Kidney (tissue), 14 donors: Measurements from ENCODE around the gene TUBB. TPM values are rescaled to one million over a fixed set of nuclear protein-coding genes. Genes with fewer than 3 reads are reported as not detected.

Experiments
- DNase-seq, 5 donors: peaks; one replicate each; pipeline ENCODE4 v3.0.0-alpha.2; 2013 to 2020
- FAIRE-seq: peaks from 2 replicates; lab custom pipeline; 2012; peaks lifted over from hg19 to GRCh38; lab: Jason Lieb, UNC
- H3K27ac ChIP-seq, 2 donors: one replicate each; pipeline ENCODE4 v1.7.0; 2013; ENCODE audit warnings: low read depth in 2 of 2, low read length in 2 of 2, inconsistent platforms in 1 of 2
- H3K27me3 ChIP-seq: one replicate; pipeline ENCODE4 v1.7.1; 2013; ENCODE audit warnings: low read length, inconsistent platforms; ENCODE audit not compliant: control insufficient read depth, insufficient read depth
- H3K36me3 ChIP-seq, 3 donors: one replicate each; pipeline versions ENCODE4 v1.7.0 to v1.7.1; 2013; ENCODE audit warnings: low read length in 3 of 3, control low read depth in 1 of 3, inconsistent platforms in 1 of 3; ENCODE audit not compliant: insufficient read depth in 3 of 3, control insufficient read depth in 2 of 3
- H3K4me1 ChIP-seq, 3 donors: one replicate each; pipeline versions ENCODE4 v1.7.0 to v1.7.1; 2013; ENCODE audit warnings: low read length in 3 of 3, inconsistent platforms in 1 of 3, low read depth in 1 of 3; ENCODE audit not compliant: control insufficient read depth in 2 of 3, insufficient read depth in 2 of 3
- H3K4me3 ChIP-seq, 3 donors: one replicate each; pipeline versions ENCODE4 v1.7.0 to v1.8.1; 2013; ENCODE audit warnings: low read length in 3 of 3, control low read depth in 1 of 3, inconsistent platforms in 1 of 3
- H3K9ac ChIP-seq, 3 donors: one replicate each; pipeline versions ENCODE4 v1.7.0 to v1.7.1; 2013; ENCODE audit warnings: low read length in 3 of 3, control low read depth in 1 of 3, inconsistent platforms in 1 of 3
- H3K9me3 ChIP-seq, 3 donors: one replicate each; pipeline versions ENCODE4 v1.7.0 to v1.7.1; 2013; ENCODE audit warnings: low read length in 3 of 3, control low read depth in 1 of 3, inconsistent platforms in 1 of 3; ENCODE audit not compliant: control insufficient read depth in 2 of 3, insufficient read depth in 1 of 3
- intact Hi-C: fragments of 100-400 bp; cut with DNase I; formaldehyde crosslinking; loops from one replicate; pipeline ENCODE4 v1.11.1; 2022
- polyA plus RNA-seq: library from polyadenylated mRNA; stranded (reverse); fragments of 350-450 nt; fragmentation: Illumina TruSeq; extraction: RNeasy Lipid Tissue Mini Kit (QIAGEN cat#74804); gene quantifications from one replicate; pipeline ENCODE4 v1.2.3, GENCODE V29; 2014; ENCODE audit warnings: low read depth, low replicate concordance; ENCODE audit not compliant: insufficient read depth
- total RNA-seq: library from RNA; stranded (reverse); fragmentation: NEBNext Ultra II Directional; extraction: Animal tissue kit (Norgen Biotek cat#: 25700); gene quantifications from one replicate; pipeline ENCODE4 v1.2.1, GENCODE V29; 2021
- TF ChIP-seq, protein P1 (sequence below): IDR thresholded peaks from 3 replicates; pipeline ENCODE4 v1.5.1; 2012; ENCODE audit warnings: mild to moderate bottlenecking, moderate library complexity, borderline replicate concordance; ENCODE audit not compliant: insufficient read depth; ENCODE audit errors: extremely low read depth
- donor health status: control.
- donor health status: control.
- donor health status: control.
- donor health status: control.
- donor health status: control.
- donor health status: DM: yes; HTN: yes; CAD: no.
- donor health status: Normal renal cell carcinoma (clear cell type).

Gene TUBB
- total and polyA plus RNA-seq, 2 donors from 2014 or later, result 197 to 295 TPM

DNA sequence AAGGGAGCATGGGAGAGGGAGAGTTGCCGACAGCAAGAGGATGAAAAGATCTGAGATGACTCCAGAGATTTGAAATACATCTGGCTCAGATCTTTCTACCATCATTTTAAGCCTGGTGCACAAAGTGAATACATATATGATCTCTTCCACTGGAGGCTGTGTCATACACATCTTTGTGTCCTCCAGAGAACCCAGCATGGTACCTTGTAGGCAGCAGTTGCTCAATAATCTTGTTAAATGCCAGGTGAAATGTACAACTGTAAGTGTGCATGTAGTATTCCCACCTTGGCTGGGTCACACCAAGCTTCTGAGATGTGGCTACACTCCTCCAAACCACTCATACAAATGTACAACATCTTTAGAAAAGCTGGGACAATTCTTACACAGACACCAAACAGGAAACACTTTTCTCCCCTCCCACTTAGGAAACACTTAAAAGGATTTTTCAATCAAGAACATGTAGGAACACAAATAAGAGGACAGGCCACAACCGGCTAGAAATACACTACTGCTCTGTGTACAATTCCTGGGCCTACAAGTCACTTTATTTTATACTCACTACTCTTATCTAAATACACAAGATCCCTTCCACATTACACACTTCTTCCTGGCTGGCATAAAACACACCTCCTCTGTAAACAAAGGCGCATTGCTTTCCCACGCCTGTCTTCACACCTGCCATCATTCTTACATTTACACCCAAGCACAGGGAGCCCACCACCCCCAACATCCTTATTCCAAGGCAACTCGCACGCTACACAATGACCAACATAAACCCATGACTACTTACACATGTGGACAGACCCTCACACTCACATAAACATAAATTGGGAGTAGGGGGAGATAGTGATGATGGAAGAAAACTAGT is 28.0 kb downstream of the TUBB start:
- H3K4me1 ChIP-seq, result peaks cover 10 to 42% (median 40%) of the 10 kb centered on the region in 3 donors
- intact Hi-C loops, result no loop called here
- no peak overlapping the region for H3K4me3 ChIP-seq
- no peaks in the 10 kb centered on the region for H3K36me3 ChIP-seq
- H3K27me3 ChIP-seq, result no peaks in the 10 kb centered on the region
- no peak for DNase-seq
- peak overlapping the region in 1 of 3 donors; percentile 34 for H3K9ac ChIP-seq
- no peak for FAIRE-seq
- peak overlapping the region; percentile 86 to 93 for H3K27ac ChIP-seq
- H3K9me3 ChIP-seq, result no peaks in the 10 kb centered on the region
- TF ChIP-seq, protein P1, sequence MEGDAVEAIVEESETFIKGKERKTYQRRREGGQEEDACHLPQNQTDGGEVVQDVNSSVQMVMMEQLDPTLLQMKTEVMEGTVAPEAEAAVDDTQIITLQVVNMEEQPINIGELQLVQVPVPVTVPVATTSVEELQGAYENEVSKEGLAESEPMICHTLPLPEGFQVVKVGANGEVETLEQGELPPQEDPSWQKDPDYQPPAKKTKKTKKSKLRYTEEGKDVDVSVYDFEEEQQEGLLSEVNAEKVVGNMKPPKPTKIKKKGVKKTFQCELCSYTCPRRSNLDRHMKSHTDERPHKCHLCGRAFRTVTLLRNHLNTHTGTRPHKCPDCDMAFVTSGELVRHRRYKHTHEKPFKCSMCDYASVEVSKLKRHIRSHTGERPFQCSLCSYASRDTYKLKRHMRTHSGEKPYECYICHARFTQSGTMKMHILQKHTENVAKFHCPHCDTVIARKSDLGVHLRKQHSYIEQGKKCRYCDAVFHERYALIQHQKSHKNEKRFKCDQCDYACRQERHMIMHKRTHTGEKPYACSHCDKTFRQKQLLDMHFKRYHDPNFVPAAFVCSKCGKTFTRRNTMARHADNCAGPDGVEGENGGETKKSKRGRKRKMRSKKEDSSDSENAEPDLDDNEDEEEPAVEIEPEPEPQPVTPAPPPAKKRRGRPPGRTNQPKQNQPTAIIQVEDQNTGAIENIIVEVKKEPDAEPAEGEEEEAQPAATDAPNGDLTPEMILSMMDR, result no peak

DNA sequence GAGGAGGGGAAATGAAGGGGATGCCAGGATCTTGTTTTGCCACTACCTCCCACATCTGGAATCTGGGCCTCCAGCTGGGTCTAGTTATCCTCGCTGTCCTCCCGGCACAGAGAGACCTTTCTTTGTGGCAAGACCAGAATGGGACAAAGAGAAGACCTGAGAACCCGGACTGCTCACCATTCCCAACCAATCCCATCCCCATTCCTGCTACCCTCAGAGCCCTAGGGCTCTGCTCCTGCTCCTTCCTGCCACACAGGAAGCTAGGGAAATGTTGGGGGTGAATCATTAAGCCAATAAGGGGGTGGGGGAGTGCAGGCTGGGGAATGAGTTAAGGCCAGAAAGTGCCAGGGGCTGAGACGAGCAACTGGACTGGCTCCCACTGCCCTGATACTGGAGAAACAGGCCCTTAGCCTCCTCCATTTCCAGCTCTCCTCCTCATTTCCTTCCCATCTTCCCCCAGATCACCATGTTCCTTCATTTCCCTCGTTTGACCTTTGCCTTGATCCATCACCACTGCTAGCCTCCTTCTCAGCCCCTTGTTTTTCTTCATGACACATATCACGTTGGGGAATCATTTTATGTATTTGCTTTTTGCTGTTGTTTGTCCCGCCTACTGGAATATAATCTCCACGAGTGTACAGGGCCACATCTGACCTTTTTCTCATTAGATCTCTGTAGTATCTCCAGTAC is 28.8 kb downstream of the TUBB start:
- H3K4me3 ChIP-seq, result no peak overlapping the region
- H3K9ac ChIP-seq, result peak overlapping the region in 1 of 3 donors; percentile 34
- no peak for FAIRE-seq

DNA sequence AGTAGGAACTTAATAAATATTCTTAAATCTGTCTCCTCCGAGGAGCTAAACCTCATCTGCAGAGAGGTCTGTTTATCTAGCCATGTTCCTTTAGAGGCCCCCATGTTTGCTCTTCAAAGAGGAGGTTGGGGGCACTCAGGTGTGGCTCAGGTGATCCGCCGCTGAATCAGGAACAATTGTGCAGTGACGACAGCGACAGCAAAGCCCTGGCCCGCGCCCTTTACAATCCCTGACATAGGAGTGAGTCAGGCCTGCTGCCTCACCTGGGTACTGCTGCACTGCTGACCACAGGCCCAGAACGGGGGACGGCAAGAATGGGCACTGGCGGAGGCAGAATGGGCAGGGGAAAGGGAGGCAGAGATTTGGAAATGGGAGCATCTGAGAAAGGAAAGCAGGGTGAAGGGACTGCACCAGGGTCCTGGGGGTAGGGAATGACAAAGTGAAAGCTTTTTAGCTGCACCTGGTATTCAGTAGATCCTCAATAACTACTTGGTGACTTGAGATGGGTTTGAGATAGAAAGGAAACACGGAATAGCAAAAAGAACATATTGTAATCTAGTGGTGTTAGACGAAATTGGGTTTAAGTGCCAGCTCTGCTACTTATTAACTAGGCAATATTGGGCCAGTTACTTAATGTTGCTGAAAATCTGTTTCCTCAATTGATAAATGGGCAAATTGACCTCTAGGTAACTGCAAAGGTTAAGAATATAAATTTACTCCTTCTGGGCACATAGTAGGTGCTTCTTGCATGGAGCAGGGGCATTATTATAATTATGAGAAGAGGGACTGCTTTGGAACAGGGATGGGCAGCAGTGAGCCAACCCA is 29.6 kb downstream of the TUBB start:
- Histone ChIP-seq H3K27ac (peak overlapping the region; percentile 86 to 93), H3K4me3 (peak overlapping the region in 1 of 3 donors; percentile 12), H3K36me3 (no peaks in the 10 kb centered on the region), H3K4me1 (peaks cover 10 to 44% (median 40%) of the 10 kb centered on the region in 3 donors), H3K9me3 (no peaks in the 10 kb centered on the region), H3K9ac (peak overlapping the region in 1 of 3 donors; percentile 57), H3K27me3 (no peaks in the 10 kb centered on the region)
- FAIRE-seq (no peak), DNase-seq (peak in 3 of 5 donors; percentile 45 to 93 (median 51))
- TF ChIP-seq, protein P1, result peak; percentile 4
- intact Hi-C loops, result no loop called here

More for the DNA sequence above, 28.8 kb downstream of the TUBB start:
- H3K36me3 ChIP-seq, result no peaks in the 10 kb centered on the region
- intact Hi-C loops, result no loop called here
- H3K9me3 ChIP-seq, result no peaks in the 10 kb centered on the region
- H3K4me1 ChIP-seq, result peaks cover 10 to 44% (median 40%) of the 10 kb centered on the region in 3 donors
- TF ChIP-seq, protein P1, result no peak
- DNase-seq, result peak in 4 of 5 donors; percentile 61 to 78 (median 71)
- H3K27me3 ChIP-seq, result no peaks in the 10 kb centered on the region
- H3K27ac ChIP-seq, result peak overlapping the region; percentile 86 to 93
